Nephron progenitor cell (in vitro differentiated cells): ENCODE results near the gene ERMARD.

Experiments used
- DNase-seq: peaks from one replicate; pipeline ENCODE4 v3.0.0; 2021
- H3K27ac Mint-ChIP-seq: 2 replicates; pipeline ENCODE4 v1.8.0; 2021; ENCODE audit warnings: mild to moderate bottlenecking, moderate library complexity, mixed read lengths
- H3K27me3 Mint-ChIP-seq: 2 replicates; pipeline ENCODE4 v1.8.0; 2021; ENCODE audit warnings: mild to moderate bottlenecking, low read depth, mixed read lengths; ENCODE audit not compliant: poor library complexity
- H3K36me3 Mint-ChIP-seq: 2 replicates; pipeline ENCODE4 v1.8.0; 2021; ENCODE audit warnings: low read depth, mixed read lengths
- H3K4me1 Mint-ChIP-seq: 2 replicates; pipeline ENCODE4 v1.8.0; 2021; ENCODE audit warnings: mixed read lengths
- H3K4me3 Mint-ChIP-seq: 2 replicates; pipeline ENCODE4 v1.8.0; 2021; ENCODE audit warnings: mild to moderate bottlenecking, moderate library complexity, mixed read lengths
- H3K9me3 Mint-ChIP-seq: 2 replicates; pipeline ENCODE4 v1.8.0; 2021; ENCODE audit warnings: mild to moderate bottlenecking, moderate library complexity, mixed read lengths
- CTCF ChIP-seq: fragments of 200-600 bp; sonication (generic); IDR thresholded peaks from 2 replicates; pipeline ENCODE4 v1.5.0; 2021; ENCODE audit warnings: antibody characterized with exemption

The ERMARD gene

GRCh38 chr6:169788809-169789145, 37.4 kb downstream of the ERMARD start:
- peak overlapping the region; percentile 50 for H3K4me3 Mint-ChIP-seq
- no peak for TF ChIP-seq CTCF

DNA sequence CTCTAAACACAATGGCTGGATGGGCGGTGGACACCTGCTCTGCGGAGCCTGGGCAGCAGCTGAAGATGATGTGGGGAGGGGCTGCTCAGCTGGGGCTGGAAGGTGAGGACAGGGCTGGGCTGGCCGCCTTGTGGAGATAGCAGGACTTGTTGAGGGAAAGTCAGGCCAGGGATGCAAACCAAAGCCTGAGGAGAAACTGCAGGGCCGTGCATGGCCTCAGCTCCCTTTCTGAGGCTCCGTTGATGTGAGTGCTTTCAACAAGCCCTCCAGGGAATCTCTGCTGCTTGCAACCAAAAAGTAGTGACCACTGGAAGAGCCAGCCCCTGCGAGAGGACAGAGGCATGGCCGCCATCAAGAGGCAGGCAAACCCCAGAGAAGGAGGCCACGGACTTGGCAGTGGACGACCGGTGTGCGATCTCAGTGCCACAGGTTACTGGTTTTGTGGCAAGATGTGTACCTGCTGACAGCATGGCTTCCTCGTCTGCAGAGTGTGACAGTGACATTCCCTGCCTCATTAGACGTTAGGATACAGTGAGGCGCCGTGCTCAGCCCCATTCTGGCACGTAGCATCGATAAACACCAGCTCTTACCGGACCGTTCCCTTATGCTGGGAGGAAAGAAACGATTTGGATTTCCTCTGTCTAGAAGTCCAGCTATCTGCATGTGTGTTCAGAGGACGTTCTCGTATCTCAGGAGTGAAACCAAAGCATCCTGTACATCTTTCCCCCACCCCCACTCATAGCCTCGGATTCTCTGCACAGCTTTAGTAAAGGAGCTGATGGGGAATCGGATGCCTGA, 37.9 kb downstream of the ERMARD start:
- H3K4me1 Mint-ChIP-seq, result peaks cover 50% of the 10 kb centered on the region
- H3K9me3 Mint-ChIP-seq, result no peaks in the 10 kb centered on the region
- no peaks in the 10 kb centered on the region for H3K36me3 Mint-ChIP-seq
- peak overlapping the region; percentile 82 for H3K4me3 Mint-ChIP-seq
- no peak for DNase-seq
- no peak for TF ChIP-seq CTCF
- H3K27me3 Mint-ChIP-seq, result peaks cover 19% of the 10 kb centered on the region
- no peak overlapping the region for H3K27ac Mint-ChIP-seq

More at GRCh38 chr6:169788809-169789145, 37.4 kb downstream of the ERMARD start:
- peaks cover 6% of the 10 kb centered on the region for H3K36me3 Mint-ChIP-seq
- H3K27ac Mint-ChIP-seq, result no peak overlapping the region
- peaks cover 50% of the 10 kb centered on the region for H3K4me1 Mint-ChIP-seq
- no peaks in the 10 kb centered on the region for H3K9me3 Mint-ChIP-seq
- no peak for DNase-seq
- peaks cover 20% of the 10 kb centered on the region for H3K27me3 Mint-ChIP-seq

GRCh38 chr6:169789944-169790927, 38.8 kb downstream of the ERMARD start:
- Mint-ChIP-seq H3K9me3 (no peaks in the 10 kb centered on the region), H3K27ac (peak overlapping the region; percentile 57), H3K27me3 (peaks cover 19% of the 10 kb centered on the region), H3K36me3 (no peaks in the 10 kb centered on the region), H3K4me1 (peaks cover 50% of the 10 kb centered on the region), H3K4me3 (peak overlapping the region; percentile 82)
- TF ChIP-seq CTCF, result peak; percentile 97
- peak; percentile 83 for DNase-seq

- Mint-ChIP-seq H3K27me3 (peaks cover 19% of the 10 kb centered on the region), H3K4me1 (peaks cover 50% of the 10 kb centered on the region), H3K9me3 (no peaks in the 10 kb centered on the region), H3K4me3 (peak overlapping the region; percentile 72), H3K36me3 (peaks cover 7% of the 10 kb centered on the region), H3K27ac (peak overlapping the region; percentile 29)
- no peak for TF ChIP-seq CTCF
- DNase-seq, result no peak
These were observed 40.3 kb downstream of the ERMARD start for GRCh38 chr6:169791721-169792131.

GRCh38 chr6:169792306-169793015, 41.0 kb downstream of the ERMARD start:
- H3K4me3 Mint-ChIP-seq, result no peak overlapping the region
- no peaks in the 10 kb centered on the region for H3K9me3 Mint-ChIP-seq
- peaks cover 19% of the 10 kb centered on the region for H3K27me3 Mint-ChIP-seq
- H3K4me1 Mint-ChIP-seq, result peaks cover 50% of the 10 kb centered on the region
- no peak for TF ChIP-seq CTCF
- DNase-seq, result no peak
- H3K36me3 Mint-ChIP-seq, result peaks cover 7% of the 10 kb centered on the region
- H3K27ac Mint-ChIP-seq, result no peak overlapping the region
